NCI-H748 (cell line): ENCODE measurements around the gene EIF3K.
A peak's percentile ranks its signal among the peaks of the same experiment; 100 is the strongest.
"Not testable (repeated sequence)": the region's sequence is repeated elsewhere in the genome, so short reads cannot be mapped to it uniquely, and the experiment has no call there.

Experiments
- DNase-seq: peaks from one replicate; lab custom pipeline; 2025; ENCODE audit not compliant: unreplicated experiment; lab: John Stamatoyannopoulos, UW

Gene EIF3K

DNA sequence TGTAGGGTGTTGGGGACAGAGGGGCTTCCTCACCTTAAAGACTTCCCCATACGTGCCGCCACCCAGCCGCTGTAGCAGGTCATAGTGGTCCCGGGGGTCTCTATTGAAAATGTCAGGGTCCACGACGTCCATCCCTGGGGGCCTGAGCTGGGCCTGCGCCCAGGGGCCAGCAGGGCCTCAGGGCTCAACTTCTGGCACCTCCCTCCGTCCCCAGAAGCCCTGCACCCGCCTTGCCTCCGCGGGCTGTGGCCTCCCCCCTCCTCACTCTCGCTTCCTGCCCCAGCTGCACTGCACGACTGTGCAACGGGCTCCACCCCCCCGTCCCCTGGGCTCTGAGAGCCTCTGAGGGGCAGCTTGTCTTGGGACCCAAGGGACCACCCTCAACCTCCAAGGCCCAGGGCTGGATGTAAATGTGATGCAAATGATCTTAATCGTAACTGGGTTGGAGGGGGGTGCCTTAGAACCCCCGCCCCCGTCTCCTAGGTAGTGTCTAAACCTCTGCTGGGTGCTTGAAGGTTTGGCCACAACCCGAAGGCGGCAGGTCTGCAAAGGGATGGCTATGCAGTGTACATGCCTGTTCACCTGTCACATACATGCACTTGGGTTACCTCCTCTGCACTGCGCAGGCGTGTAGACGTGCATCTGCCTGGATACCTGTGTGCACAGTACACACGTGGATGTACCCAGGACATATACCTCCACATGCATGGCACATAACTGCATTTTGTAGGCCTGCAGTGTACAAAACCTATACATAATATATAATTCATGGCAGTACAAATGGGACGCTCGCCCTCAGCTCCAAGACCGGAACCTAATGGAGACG, 1.0 kb upstream of the EIF3K start, which contains the start of gene MAP4K1:
TSS of gene MAP4K1 (minus strand) at position 190 of the 826 bp plus-strand sequence. CDS start at position 132, 58 bp downstream.
- DNase-seq, result peak; percentile 41

DNA sequence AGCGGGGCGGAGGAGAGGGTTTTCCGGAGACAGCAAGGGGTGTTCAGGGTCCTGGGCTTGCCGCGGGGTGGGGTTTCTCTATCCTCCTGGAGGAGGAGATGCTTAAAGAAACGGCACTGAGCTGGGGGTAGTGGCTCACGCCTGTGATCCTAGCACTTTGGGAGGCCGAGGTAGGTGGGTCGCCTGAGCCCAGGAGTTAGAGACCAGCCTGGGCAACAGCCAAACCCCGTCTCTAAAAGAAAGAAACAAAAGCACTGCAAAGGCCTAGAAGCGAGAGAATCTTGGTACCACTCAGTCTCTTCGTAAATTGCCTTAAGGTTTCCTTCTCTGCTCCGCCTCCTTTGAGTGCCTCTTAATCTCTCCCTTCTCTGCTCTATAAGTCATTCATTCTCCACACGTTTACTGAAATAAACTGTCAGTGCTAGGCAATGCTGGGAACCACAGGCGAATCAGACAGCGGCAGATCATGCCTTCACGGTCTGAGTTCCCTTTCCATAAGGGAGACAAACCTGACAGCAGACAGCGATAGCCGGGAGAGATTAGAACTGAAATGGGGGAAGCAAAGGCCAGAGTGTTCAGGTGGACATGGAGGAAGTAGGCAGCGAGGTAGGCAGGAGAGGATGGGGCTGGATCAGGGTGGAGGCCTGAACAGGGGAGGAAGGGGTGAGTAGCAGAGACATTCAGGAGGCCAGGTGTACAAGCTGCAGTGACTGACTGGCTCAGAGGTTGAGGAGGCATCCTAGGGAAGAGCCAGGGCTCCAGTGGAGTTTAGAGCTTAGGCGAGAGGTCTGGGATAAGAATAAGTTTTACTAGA, 580 bp downstream of the EIF3K start:
- DNase-seq, result no peak

DNA sequence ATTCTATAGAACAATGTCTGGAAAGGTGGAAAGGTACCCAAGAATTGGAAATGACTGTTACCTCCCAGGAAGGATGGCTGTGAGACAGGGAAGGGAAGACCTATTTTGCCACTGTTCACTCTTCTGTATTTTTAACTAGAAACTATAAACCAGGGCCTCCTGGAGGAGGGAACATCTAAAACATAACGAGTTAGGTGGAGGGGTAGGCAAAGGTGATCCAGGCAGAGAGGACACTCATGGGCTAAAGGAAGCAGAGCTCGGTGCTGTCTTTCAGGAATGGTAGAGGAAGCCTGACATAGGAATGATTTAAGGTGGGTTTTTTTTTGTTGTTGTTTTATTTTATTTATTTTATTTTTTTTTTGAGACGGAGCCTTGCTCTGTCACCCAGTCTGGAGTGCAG, 5.8 kb downstream of the EIF3K start:
- DNase-seq, result no peak

DNA sequence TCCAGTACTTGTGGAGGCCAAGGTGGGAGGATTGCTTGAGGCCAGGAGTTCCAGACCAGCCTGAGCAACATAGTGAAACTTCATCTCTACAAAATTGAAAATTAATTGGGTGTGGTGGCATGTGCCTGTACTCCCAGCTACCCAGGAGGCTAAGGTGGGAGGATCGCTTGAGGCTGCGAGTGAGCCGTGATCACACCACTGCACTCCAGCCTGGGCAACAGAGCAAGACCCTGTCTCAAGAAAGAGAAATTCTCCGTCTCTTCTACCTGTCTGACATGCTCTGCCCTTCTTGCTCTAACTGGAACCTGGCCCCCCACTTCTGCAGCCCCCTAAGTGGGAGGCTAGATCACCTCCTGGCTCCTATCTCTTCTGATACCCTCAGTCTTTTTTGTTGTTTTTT, 7.4 kb downstream of the EIF3K start:
- DNase-seq, result no peak

DNA sequence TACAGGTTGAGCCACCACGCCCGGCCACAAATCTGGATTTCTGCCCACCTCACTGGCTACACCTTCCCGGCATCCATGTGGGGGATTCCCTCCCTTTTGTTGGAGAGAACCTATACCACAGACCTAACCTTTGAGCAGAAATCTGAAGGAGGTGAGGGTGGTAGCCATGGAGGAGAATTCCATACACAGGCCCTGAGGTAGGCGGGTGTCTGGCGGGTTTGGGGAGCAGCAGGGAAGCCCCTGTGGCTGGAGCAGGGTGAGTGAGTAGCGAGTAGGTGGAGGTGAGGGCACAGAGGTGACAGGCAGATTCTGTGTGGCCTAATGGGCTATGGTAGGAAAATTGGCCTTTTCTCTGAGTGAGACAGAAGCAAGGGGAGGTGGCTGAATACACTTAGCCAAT, 10.6 kb downstream of the EIF3K start:
- DNase-seq, result no peak

DNA sequence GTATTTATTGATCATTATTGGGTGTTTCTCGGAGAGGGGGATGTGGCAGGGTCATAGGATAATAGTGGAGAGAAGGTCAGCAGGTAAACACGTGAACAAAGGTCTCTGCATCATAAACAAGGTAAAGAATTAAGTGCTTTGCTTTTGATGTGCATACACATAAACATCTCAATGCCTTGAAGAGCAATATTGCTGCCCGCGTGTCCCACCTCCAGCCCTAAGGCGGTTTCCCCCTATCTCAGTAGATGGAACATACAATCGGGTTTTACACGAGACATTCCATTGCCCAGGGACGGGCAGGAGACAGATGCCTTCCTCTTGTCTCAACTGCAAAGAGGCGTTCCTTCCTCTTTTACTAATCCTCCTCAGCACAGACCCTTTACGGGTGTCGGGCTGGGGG, 12.3 kb downstream of the EIF3K start:
- not testable (repeated sequence) for DNase-seq

DNA sequence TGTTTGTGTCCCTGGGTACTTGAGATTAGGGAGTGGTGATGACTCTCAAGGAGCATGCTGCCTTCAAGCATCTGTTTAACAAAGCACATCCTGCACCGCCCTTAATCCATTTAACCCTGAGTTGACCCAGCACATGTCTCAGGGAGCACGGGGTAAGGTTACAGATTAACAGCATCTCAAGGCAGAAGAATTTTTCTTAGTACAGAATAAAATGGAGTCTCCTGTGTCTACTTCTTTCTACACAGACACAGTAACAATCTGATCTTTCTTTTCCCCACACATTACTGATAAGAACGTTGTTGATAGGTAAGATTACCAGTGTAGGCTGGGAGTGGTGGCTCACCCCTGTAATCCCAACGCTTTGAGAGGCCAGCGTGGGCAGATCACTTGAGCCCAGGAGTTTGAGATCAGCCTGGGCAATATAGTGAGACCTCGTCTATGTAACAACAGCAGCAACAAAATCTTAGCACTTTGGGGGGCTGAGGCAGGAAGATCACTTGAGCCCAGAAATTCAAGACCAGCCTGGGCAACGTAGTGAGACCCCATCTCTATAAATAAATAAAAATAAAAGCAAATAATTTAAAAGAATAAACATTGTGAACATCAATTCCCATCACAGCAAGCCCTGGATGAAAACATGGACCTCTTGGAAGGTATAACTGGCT, 13.0 kb downstream of the EIF3K start:
- not testable (repeated sequence) for DNase-seq

DNA sequence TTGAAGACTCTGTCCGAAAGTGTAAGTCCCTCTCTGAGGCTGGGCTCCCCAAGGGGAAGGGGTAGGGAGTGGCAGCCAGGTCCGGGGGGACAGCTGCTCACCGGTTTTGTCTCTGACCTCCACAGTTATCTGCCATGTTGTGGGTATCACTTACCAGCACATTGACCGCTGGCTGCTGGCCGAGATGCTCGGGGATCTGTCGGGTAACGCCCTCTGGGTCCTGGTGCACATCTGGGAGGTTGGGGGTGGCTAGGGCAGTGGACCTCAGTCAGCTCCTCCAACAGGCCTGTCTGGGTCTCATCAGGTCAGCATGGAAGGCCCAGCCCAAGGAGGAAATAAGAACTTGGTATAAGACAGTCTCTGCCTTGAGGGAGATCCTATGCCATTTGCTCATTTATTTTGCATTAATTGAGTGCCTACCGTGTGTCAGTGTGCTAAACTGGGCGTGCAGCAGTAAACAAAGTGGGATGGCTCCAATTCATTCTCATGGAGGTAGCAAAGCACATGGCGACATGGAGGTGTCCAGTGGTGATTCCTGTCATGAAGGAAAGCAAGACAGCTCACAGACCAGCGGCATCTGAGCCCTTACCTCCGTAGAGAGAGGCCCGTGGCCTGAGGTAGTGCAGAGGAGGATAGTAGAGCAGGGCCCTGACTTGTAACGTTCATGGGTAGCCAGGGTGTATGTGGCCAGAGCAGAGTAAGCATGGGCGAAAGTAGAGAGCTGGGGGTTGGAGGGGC, 13.7 kb downstream of the EIF3K start:
- DNase-seq, result no peak

DNA sequence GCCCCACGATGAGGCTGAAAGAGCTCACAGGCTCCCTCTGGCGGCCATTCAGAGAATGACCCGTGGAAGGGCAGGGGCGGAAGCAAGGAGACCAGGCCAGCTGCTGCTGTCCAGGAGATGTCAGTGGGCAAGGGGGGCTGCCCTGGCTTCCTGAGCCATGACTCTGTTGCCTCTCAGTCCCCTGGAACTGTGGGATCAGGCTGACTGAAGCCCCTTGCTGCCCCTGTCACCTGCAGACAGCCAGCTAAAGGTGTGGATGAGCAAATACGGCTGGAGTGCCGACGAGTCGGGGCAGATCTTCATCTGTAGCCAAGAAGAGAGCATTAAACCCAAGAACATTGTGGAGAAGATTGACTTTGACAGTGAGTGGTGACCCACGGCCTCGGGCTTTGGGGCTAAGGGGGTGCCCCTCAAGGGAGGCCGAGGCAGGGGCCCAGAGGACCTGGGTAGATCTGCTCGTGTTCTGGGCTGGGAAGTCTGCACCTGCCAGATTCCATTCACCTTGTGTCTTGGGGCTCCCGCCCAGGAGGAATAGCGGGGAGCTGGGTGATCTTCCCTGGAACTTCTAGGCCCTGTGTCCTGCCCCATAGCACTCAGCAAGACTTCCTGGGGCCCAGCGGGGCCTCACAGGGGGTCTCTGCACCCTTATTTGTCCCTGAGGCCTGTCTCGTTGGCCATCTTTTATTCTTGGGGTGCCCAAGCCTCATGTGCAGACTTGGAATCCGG, 15.9 kb downstream of the EIF3K start:
- DNase-seq, result peak; percentile 55

DNA sequence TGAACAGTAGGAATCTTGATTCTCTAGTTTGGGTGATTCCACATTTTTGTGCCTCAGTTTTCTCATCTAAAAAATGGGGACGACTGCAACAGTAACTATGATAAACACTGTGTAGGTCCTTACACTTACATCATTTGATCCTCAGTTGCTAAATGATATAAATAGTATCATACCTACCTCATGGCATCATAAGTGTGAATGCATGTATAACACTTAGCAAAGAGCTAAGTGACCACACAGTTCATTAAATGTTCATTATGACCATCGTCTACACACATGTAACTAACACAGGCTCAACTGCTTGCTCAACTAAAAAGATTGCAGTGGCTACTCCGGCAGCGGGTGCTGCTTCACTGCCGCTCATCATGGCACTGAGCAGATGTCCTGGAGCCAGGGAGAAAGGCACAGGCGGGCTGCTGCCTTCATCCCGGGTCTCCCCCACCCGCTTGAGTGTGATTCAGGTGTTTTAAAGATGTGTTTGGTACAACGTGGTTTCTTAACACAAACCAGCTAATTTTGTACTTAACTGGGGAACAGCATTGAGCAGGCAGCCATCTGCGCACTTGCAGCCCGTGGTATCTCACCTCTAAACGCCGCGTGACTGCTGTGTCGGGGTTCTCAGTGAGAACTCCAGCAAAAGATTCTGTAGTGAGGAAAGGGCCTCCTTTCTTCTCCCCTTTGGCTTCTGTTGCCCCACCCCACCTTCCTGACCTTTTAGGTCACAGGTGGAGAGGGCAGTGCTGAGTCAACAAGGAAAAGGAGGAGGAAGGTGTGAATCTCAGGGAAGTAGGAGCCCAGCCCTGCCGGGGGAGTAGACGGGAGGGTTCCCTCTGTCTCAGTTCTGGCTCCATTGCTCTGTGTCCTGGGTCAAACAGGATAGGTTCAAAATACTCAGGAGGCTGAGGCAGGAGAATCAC, 16.8 kb downstream of the EIF3K start:
- DNase-seq, result no peak

DNA sequence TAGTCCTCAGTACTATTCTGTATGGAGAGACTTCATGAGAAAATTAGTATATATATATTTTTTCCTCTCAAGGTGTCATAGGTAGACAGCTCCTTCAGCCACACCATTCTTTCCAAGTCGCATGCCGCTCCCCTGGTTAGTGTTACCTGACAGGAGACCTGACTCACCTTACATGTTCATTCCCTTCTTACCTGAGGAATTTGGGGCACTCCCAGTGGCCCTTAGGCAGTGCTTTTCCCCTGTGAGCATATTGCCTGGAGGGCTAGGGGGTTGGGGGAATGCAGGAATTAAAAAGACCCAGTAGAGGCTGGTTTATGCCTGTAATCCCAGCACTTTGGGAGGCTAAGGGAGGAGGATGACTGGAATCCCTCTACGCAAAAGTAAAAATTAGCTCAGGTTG, 19.5 kb downstream of the EIF3K start:
- DNase-seq, result no peak

DNA sequence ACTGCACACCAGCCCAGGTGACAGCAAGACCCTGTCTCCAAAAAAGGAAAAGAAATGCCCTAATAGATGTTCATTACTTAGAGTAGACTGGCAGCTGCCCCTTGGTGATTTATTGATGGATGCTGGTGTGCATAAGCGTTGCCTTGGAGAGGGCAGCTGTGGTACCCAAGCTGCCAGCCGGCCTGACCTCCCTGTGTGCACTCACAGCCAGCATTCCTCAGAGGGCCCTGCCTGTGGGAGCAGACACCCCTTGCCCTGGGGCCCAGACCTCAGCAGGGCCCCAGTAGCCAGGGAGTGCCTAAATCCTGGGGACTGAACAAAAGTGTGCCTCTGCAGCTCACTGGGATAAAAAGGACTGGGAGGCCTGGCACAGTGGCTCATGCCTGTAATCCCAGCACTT, 20.7 kb downstream of the EIF3K start:
- no peak for DNase-seq

DNA sequence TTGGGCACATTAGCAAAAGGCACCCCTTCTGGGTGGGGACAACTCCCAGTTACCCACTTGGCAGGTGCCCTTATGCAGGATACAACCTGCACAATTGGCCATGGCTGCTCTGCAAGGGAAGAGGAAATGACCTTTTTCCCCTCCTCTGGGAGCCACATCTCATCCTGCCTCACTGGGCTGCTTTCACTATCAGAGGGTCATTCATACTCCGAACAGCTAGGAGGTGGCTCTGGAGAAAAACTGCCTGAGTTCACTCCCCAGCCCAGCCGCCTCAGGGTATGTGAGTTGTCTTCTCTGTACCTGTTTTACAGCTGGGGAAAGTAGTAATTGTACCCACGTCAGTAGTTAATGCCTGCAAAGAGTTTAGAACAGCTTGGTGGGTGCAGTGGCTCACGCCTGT, 21.4 kb downstream of the EIF3K start:
- DNase-seq, result no peak

DNA sequence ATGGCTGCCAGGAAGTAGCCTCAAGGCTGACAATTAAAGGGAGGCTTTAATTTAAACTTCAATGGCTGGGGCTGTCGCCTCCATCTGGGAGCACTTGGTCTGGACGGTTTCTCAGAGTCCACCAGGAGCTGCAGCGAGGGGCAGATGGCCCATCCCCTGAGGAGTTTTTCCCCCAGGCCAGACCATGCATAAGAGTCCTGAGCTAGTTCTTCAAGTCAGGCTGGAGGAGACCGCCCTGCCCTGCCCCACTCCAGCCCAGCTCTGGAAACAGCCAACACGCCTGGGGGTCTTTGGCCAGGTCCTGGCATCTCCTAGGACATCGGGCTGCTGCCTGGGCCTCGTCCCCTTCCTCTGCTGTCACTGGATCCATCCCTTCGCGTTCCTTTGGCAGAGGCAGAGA, 23.2 kb downstream of the EIF3K start:
- no peak for DNase-seq

DNA sequence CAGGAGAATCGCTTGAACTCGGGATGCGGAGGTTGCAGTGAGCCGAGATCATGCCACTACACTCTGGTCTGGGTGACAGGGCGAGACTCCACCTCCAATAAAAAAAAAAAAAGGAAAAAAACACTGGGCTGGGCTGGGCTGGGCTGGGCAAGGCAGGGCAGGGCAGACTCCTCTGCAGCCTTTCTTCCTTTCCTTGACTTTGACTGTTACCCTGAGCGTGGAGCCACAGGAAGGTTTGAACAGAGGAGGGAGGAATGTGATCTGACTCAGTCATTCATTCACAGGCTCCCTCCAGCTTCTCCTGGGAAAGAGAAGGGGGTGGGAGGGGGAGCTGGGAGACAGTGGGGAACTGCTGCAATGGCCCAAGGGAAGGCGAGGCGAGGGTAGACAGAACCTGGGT, 25.7 kb downstream of the EIF3K start:
- no peak for DNase-seq

DNA sequence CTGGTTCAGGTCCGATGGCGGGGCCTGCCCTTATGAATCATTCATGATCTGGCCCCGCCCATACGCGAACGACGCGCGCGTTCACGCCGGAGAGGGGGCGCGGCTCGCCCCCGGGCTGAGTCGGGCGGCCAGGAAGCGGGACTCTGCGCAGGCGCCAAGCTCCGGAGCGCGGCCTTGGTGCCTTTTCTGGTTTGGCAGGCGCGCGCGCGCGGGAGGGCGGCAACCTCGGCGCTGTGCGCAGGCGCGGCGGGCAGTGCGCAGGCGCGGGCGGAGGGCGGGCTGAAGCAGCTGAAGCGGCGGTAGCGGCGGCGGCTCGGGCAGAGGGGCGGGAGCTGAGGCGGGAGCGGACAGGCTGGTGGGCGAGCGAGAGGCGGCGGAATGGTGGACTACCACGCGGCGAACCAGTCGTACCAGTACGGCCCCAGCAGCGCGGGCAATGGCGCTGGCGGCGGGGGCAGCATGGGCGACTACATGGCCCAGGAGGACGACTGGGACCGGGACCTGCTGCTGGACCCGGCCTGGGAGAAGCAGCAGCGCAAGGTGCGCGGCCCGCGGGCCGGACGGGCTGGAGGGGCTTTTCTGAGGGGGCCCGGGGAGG, 28.5 kb downstream of the EIF3K start, which contains the start of gene ACTN4:
TSS of gene ACTN4 (plus strand) at position 282 of the 598 bp plus-strand sequence. CDS start at position 379, 97 bp downstream.
- DNase-seq, result peak; percentile 98

DNA sequence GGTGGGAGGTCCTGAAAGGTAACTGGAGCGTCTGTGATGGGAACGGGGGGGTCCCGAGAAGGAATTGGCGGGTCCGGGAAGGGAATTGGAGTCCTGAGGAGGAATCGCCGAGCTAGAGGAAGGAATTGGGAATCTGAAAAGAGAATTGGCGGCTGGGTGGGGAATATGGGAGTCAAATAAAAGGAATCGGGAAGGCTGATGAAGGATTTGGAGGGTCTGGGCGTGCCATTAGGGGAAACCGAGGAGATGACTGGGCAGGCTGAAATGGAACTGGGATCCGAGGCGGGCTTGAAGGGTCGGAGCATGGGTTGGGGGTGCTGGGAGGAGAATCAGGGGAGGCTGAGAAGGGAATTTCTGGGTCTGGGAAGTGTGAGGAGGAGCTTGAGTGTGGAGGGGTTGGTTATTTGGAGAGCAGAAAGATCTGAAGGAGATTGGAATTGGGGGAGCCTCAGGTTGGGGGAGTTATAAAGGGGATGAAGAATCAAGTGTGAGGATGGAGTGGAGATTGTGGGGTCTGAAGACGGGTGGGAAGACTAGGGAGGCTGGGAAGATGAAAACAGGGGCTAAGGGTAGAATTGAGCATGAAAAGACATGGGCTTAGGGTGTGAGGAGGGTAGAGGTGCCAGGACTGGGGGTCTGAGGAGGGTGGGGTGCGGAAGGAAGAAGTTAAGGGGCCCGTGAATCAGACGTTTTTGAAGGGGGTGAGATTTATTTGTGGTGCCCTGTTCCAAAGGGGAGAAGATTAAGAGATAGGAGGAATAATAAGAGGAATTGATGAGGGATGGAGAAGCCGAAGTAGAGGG, 29.2 kb downstream of the EIF3K start:
- peak; percentile 47 for DNase-seq

DNA sequence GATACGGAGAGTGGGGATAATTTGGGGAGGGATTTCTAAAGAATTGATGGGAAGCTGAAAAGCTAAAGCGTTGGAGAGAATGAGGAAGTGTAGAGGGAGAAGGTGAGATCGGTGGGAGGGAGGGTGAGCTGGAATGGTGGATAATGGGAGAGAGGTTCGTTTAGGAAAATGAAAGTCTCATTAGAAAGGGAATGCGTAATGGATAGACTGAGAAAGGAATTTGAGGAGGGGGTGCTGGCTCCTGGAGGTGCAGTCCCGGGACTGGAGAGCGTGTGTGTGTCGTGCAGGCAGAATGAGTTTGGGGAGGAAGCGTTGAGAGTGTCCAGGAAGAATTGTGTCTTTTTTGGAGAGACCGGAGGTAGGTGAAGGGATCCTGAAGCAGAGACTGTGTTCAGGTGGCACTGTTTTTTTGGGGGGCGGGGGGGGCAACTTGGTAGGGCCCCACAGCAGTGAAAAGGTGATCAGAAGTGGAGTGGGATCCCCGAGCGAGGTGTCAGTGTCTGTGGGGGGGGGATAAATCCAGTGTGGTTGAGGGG, 29.8 kb downstream of the EIF3K start:
- no peak for DNase-seq
